Mucosa of stomach (tissue), 1 donor: ENCODE measurements around the gene SIGLEC9.
A peak's percentile ranks its signal among the peaks of the same experiment; 100 is the strongest.

Experiments
- H3K27me3 ChIP-seq: one replicate; pipeline ENCODE4 v1.7.0; 2013; ENCODE audit warnings: mild to moderate bottlenecking, low read length; ENCODE audit not compliant: control insufficient read depth, insufficient read depth
- H3K36me3 ChIP-seq: one replicate; pipeline ENCODE4 v1.7.0; 2013; ENCODE audit warnings: low read length; ENCODE audit not compliant: control insufficient read depth, insufficient read depth
- H3K4me1 ChIP-seq: one replicate; pipeline ENCODE4 v1.7.0; 2013; ENCODE audit warnings: mild to moderate bottlenecking, low read length; ENCODE audit not compliant: control insufficient read depth, insufficient read depth
- H3K4me3 ChIP-seq: one replicate; pipeline ENCODE4 v1.7.0; 2013; ENCODE audit warnings: low read length
- H3K9ac ChIP-seq: one replicate; pipeline ENCODE4 v1.7.0; 2013; ENCODE audit warnings: mild to moderate bottlenecking, low read length, moderate library complexity
- H3K9me3 ChIP-seq: one replicate; pipeline ENCODE4 v1.7.0; 2013; ENCODE audit warnings: mild to moderate bottlenecking, low read length, moderate library complexity; ENCODE audit not compliant: control insufficient read depth
- donor health status: Pancreatic carcinoma.

The SIGLEC9 gene

GRCh38 chr19:51099047-51099382, 25.7 kb upstream of the SIGLEC9 start:
- H3K4me1 ChIP-seq = peaks cover 8% of the 10 kb centered on the region
- no peaks in the 10 kb centered on the region for H3K36me3 ChIP-seq
- no peaks in the 10 kb centered on the region for H3K27me3 ChIP-seq
- H3K9me3 ChIP-seq = no peaks in the 10 kb centered on the region
- no peak overlapping the region for H3K9ac ChIP-seq
- no peak overlapping the region for H3K4me3 ChIP-seq

- H3K9me3 ChIP-seq = no peaks in the 10 kb centered on the region
- no peak overlapping the region for H3K9ac ChIP-seq
- H3K27me3 ChIP-seq = no peaks in the 10 kb centered on the region
- no peak overlapping the region for H3K4me3 ChIP-seq
- H3K36me3 ChIP-seq = no peaks in the 10 kb centered on the region
- H3K4me1 ChIP-seq = peaks cover 8% of the 10 kb centered on the region
Measured at GRCh38 chr19:51100601-51101000, 24.1 kb upstream of the SIGLEC9 start.

DNA sequence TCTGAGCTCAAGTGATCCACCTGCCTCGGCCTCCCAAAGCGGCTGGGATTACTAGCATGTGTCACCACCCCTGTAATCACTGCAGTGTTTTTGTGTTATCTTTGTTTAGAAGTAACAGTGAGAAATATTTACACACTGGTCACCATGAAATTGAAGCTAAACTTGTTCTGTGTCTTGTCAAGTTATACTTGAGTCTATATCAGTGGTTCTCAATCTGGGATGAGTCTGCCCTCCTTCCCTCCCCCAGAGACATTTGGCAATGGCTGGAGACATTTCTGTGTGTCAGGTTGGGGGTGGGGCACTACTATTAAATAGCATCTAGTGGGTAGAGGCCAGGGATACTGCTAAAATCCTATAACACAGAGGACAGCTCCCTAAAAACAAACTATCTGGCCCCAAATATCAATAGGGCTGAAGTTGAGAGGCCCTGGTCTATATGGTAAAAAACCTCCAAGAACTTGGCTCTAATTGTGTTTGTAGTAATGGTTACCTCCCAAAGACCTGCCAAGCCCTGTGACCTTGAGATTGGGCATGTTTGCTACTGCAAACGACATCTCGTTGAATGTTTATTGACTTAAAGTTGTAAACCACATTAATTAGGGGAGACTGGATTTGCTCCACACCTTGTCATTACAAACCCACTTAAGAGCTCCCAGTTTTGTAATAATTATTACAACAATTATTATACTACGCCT, 23.4 kb upstream of the SIGLEC9 start:
- no peaks in the 10 kb centered on the region for H3K9me3 ChIP-seq
- no peaks in the 10 kb centered on the region for H3K36me3 ChIP-seq
- H3K9ac ChIP-seq = no peak overlapping the region
- no peaks in the 10 kb centered on the region for H3K27me3 ChIP-seq
- no peak overlapping the region for H3K4me3 ChIP-seq
- H3K4me1 ChIP-seq = peaks cover 8% of the 10 kb centered on the region

GRCh38 chr19:51102991-51103390, 21.7 kb upstream of the SIGLEC9 start:
- H3K4me3 ChIP-seq = no peak overlapping the region
- no peak overlapping the region for H3K9ac ChIP-seq
- H3K36me3 ChIP-seq = no peaks in the 10 kb centered on the region
- H3K4me1 ChIP-seq = peaks cover 19% of the 10 kb centered on the region
- H3K27me3 ChIP-seq = no peaks in the 10 kb centered on the region
- H3K9me3 ChIP-seq = no peaks in the 10 kb centered on the region

DNA sequence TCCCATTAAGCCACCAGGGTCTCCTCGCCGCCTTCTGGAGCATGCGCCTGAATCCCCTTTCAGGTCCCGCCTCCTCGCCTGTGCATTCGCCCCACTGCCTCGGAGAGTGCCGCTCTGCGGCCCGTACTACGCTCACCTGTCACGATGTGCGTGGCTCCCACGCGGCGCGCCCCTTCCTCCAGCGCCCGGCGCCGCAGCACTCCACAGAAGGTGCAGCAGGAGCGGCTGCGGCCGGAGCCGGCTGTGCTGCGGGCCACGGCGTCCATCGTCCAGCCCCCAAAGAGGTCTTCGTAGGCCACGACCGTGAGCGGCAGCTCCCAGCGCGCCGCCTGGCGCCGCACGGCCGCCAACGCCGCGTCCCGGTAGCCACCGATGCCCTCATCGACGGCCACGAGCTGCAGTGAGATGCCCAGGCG, 20.8 kb upstream of the SIGLEC9 start:
- no peaks in the 10 kb centered on the region for H3K36me3 ChIP-seq
- no peak overlapping the region for H3K4me3 ChIP-seq
- no peaks in the 10 kb centered on the region for H3K9me3 ChIP-seq
- H3K27me3 ChIP-seq = no peaks in the 10 kb centered on the region
- H3K9ac ChIP-seq = no peak overlapping the region
- peaks cover 22% of the 10 kb centered on the region for H3K4me1 ChIP-seq

DNA sequence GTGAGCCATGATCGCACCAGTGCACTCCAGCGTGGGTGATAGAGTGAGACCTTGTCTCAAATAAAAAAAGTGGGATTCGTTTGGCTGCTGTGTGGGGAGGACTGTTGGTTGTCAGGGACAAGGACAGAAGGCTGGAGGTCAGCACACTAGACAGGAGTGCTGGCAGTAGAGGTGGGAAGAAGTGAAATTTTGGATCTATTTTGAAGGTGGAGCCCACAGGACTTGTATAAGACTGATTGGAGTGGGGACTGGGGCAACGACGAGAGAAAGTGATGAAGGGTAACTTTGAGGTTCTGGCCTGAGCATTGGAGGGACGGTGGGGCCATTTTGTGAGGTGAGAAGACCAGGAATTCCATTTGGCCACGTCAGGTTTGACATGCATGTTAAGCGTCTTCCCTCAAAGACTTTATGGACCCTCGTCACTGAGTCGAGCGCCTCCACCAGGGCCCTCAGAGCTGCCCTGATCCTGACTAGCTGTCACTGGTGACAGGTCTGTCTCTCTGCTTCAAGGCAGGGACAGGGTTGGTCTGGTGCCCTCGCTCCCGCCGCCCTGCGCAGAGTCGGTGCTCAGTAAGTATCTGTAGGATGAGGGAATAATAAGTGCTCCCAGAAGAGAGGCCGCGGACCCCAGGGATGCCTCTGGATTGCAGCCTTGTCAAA, 17.2 kb upstream of the SIGLEC9 start:
- no peaks in the 10 kb centered on the region for H3K9me3 ChIP-seq
- no peaks in the 10 kb centered on the region for H3K27me3 ChIP-seq
- H3K4me1 ChIP-seq = peaks cover 14% of the 10 kb centered on the region
- peak overlapping the region; percentile 65 for H3K4me3 ChIP-seq
- H3K9ac ChIP-seq = peak overlapping the region; percentile 73
- H3K36me3 ChIP-seq = no peaks in the 10 kb centered on the region

GRCh38 chr19:51108066-51108804, 16.5 kb upstream of the SIGLEC9 start, which contains the start of gene CTU1:
CTU1 (minus strand) TSS chr19:51108409; CDS start chr19:51104569, 3,840 bp downstream.
- Histone ChIP-seq H3K9me3 (no peaks in the 10 kb centered on the region), H3K27me3 (no peaks in the 10 kb centered on the region), H3K4me1 (peaks cover 14% of the 10 kb centered on the region), H3K9ac (peak within 1 kb of the TSS; percentile 73), H3K36me3 (no peaks in the 10 kb centered on the region), H3K4me3 (peak within 1 kb of the TSS; percentile 65)

DNA sequence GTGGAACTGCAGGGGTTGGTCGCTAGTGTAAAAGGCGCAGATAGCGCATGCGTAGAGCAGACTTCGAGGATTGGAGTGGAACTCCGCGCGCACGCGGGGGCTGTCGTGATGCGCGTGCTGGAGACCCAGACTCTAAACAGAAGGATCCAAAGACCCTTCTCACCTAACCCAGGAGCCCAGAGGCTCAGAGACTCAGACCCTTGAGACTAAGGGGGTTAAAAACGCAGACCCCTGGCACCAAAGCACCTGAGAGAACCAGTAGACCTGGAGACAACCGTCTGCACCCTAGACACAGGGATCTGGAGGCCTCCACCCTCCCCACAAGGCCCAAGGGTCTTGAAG, 15.9 kb upstream of the SIGLEC9 start:
- H3K27me3 ChIP-seq = peaks cover under 1% of the 10 kb centered on the region
- peak overlapping the region; percentile 65 for H3K4me3 ChIP-seq
- H3K9me3 ChIP-seq = no peaks in the 10 kb centered on the region
- H3K9ac ChIP-seq = peak overlapping the region; percentile 73
- H3K4me1 ChIP-seq = peaks cover 14% of the 10 kb centered on the region
- H3K36me3 ChIP-seq = no peaks in the 10 kb centered on the region

DNA sequence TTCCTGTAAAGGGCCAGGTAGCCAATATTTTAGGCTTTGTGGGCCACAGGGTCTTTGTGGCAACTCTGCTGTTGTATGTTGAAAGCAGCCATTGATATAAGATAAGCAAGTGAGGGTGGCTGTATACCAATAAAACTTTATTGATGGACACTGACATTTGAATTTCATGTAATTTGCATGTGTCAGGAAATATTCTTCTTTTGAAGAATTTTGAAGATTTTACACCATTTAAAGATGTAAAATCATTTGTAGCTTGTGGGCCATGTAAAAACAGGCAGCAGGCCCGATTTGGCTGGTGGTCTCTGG, 14.1 kb upstream of the SIGLEC9 start:
- Histone ChIP-seq H3K9ac (no peak overlapping the region), H3K27me3 (peaks cover 7% of the 10 kb centered on the region), H3K36me3 (no peaks in the 10 kb centered on the region), H3K9me3 (no peaks in the 10 kb centered on the region), H3K4me3 (no peak overlapping the region), H3K4me1 (peaks cover 14% of the 10 kb centered on the region)

GRCh38 chr19:51111606-51112005, 13.1 kb upstream of the SIGLEC9 start:
- Histone ChIP-seq H3K9ac (no peak overlapping the region), H3K27me3 (peaks cover 10% of the 10 kb centered on the region), H3K4me1 (peaks cover 14% of the 10 kb centered on the region), H3K9me3 (no peaks in the 10 kb centered on the region), H3K4me3 (no peak overlapping the region), H3K36me3 (no peaks in the 10 kb centered on the region)

- Histone ChIP-seq H3K9me3 (no peaks in the 10 kb centered on the region), H3K4me3 (no peak overlapping the region), H3K27me3 (peaks cover 10% of the 10 kb centered on the region), H3K36me3 (no peaks in the 10 kb centered on the region), H3K4me1 (no peaks in the 10 kb centered on the region), H3K9ac (no peak overlapping the region)
Measured at GRCh38 chr19:51114087-51114729, 10.5 kb upstream of the SIGLEC9 start.

DNA sequence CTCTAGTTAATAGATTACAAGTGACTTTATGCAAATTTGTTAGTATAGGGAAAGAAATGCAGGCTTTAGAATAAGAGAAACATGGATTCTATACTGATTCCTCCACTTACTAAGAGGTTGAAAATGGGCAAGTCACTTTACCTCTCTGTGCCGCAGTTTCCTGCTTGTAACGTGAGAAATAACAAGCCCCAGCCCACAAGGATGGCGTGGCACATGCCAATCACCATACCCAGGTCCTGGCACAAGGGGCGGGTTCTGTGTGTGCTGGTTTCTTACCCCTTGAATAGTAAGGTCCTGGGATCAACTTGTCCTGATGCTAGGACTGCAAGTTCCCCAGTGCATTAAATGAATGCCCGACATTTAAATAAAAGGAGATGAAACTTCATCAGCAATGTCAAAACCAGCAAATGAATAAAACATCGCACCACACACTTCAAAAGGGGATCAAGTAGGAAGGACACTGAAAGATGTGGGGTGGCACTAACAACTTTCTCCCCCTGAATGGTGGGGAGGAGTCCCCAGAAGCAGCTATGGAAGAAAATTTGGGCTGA, 7.9 kb upstream of the SIGLEC9 start:
- Histone ChIP-seq H3K4me1 (no peaks in the 10 kb centered on the region), H3K4me3 (no peak overlapping the region), H3K9me3 (no peaks in the 10 kb centered on the region), H3K9ac (no peak overlapping the region), H3K36me3 (no peaks in the 10 kb centered on the region), H3K27me3 (peaks cover 10% of the 10 kb centered on the region)
